ENCODE data around the gene B9D1.

The B9D1 gene

DNA sequence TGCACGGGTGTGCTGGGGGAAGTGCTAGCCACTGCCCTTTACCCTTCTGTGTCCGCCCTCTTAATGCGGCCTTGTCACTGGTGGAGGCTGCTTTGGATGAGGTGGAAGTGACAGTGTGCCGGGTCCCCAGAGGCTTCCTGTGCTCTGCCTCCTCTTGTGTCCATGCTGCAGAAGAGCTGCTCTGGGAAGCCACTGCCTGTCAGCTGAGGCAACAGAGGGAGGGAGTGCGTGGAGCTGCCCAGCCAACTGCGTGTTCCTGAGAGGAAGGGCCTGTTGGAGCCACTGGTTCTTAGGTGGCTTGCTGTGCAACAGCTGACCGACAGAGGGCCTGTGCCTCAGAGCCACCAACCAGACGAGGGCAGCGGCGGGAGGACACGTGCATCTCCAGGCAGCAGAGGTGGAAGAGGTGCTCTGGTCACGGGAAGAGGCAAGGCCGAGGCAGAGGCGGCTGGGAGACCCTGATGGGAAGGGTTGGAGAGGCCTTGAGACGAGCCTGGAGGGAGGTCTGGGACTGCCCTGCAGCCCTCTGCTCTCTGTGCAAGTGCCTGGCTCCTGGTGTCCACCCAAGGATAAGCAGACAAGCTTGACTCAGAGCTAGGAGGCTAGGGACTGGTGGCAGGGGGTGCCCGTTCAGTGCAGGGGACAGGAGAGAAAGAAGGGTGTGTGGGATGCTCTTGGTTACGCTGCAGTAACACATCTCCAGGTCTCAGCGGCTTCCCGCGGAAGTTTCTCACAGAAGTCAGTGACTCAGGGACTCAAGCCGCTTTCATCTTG lies 25.4 kb downstream of the B9D1 start:
- DNase-seq, result no peak

DNA sequence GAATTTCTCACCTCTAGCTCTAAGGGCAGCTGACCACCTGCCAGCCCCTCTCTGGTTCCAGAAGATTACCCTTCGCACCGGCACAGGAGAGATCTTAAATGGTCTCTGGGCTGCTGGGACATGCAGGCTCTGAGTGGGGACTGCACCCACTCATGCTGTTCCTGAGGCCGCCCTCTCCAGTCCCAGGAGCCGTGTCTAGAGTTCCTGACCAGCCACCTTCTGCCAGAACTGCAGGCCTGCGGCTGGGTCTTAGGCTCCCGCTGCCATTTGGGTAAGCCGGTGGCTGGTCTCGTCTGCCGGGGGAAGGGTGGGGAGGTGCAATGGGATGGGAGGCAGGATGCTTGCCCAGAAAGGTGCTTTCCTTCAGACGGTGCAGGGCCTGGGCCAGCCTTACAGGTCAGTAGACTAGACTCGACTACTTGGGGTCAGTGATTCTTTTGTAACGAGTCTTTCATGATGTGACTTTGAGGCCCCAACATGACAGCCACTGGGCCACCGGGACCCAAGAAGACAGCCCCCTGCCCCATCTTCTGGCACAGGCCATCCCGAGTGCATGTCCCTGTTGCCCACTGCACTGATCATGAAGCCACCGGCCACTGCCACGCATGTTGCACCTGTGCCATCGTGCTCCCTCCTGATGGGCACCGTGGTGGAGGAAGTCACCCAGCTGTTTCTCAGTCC lies 26.4 kb downstream of the B9D1 start:
- no peak for DNase-seq

DNA sequence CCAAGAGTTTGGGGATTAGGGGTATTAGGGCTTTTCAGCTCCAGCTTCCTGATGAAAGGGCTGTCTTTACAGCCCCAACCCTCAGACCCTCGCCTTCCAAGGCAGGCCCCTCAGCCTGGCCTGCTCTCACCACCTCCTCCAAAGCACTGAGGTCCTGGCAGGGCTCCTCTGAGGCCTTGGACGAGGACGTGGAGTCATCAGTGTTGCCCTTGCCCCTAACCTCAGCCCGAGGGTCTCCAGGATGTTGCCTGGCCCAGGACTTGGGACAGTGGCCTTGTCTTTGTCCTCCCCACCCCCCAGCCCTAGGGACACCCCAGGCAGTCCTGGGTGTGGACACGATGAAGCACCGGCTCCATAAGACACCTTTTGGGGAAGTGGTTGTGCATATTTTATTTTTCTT lies 28.2 kb downstream of the B9D1 start:
- DNase-seq, result no peak

GRCh38 chr17:19333736-19334290 lies 28.7 kb downstream of the B9D1 start:
- DNase-seq, result no peak

- no peak for DNase-seq
Observed at GRCh38 chr17:19333132-19333440, 29.4 kb downstream of the B9D1 start.

GRCh38 chr17:19332371-19333131 lies 30.0 kb downstream of the B9D1 start:
- DNase-seq, result no peak

DNA sequence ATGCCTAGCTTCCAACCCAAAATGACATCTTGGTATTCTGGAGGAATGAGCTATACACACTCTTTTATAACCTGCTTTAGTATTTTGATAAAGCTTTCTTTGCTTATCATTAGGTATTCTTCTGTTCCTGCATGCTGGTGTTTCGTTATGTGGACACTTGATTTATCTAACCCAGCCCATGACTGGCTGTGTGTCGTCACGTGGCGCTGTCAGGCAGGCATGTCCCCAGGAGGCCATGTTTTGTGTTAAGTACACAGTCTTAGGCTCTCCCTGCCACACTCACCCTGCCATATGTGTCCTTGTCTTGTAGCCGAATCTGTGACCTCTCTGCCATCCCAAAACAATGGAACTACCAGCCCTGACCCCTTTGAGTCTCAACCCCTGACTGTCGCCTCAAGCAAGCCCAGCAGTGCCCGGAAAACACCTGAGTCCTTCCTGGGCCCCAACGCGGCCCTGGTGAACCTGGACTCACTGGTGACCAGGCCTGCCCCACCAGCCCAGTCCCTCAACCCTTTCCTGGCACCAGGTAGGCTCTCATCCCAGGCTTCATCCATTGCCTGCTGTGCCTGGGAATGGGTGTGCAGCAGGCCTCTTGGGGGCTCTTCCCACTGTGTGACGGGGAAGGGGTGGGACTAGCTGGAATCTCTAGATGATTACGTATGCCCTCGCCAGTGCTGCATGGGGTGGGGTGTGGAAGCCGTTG lies 30.8 kb downstream of the B9D1 start:
- DNase-seq, result no peak

DNA sequence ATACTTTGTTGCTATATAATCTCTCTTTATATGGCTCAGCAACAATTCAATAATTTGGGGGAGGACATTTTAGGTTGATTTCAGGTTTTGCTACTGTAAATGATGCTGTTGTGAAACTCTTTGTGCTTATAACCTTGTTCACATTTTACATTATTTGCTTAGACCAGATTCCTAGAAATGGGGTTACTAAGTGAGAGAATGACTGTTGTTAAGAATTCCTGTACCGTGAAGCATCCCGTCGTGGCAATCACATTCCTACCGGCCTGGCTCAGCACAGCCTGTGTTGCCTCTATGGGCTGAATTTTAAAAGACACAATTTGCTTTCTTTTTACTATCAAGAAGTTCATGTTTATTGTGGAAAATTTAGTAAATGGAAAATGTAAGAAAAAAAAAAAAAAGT lies 31.4 kb downstream of the B9D1 start:
- no peak for DNase-seq

GRCh38 chr17:19330271-19330670 lies 32.3 kb downstream of the B9D1 start:
- no peak for DNase-seq

DNA sequence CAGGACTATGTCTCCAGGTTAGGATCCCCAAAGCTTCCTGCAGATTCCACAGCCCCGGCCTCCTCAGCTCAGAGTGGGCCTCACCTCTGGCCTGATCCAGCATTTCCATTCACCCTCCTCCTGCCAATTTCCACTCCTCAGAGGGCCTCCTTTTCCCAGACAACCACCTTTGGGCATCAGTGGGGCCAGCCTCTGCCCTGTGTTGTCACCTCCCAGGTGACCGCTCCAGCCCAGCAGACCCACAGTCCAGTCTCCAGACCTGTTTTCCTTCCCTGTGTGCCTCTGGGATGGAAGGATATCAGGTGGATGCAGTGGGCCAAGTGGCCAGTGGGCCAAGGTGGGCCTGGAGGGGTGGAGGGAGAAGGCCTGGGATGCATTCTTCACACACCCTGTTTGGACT lies 32.7 kb downstream of the B9D1 start:
- DNase-seq, result no peak

GRCh38 chr17:19329136-19329535 lies 33.4 kb downstream of the B9D1 start:
- no peak for DNase-seq

DNA sequence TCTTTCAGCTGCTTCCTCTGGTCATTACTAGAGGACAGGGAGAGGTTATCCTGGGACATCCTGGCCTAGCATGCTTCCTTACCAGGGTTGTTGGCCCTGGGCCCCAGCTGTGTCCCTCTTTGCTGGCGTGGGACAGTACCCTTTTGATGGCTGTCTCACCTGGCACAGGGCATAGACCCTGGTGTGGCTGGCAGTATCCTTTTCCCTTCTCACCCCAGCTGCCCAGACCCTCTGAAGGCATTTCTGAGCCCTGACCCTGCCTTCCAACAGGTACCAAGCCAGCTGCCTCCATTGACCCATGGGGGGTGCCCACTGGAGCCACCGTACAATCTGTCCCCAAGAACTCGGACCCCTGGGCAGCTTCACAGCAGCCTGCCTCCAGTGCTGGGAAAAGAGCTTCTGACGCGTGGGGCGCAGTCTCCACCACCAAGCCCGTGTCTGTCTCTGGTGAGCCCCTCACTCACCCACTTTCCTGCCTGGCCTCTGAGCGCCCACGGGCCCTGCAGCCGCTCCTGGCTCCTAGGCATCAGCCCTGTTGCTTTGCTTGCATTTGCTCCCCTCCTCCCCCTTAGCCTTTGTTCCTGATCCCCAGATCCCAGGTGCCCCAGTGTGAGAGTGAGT lies 34.0 kb downstream of the B9D1 start:
- no peak for DNase-seq

- no peak for DNase-seq
Observed at GRCh38 chr17:19327031-19327783, 35.3 kb downstream of the B9D1 start.

GRCh38 chr17:19325542-19325941 lies 37.0 kb downstream of the B9D1 start:
- DNase-seq, result no peak

DNA sequence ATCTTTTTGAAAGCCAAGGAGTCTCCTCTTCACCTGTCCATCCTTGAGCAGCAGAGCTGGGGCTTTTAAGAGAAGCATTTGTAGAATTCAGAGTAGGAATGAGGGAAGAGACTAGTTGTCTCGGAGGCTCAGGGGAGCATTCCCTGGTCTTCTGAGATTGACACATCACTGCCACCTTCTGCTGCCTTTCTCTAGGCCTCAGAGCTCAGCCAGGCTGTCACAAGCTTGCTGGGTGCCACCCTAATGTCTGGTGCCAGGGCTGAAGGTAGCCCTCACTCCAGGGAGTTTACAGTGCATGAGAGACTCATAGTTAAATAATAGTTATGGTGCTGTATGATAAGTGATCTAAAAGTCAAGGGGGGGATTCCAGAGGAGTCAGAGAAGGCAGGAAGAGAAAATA lies 39.7 kb downstream of the B9D1 start:
- no peak for DNase-seq

GRCh38 chr17:19322129-19322505 lies 40.4 kb downstream of the B9D1 start:
- no peak for DNase-seq

- DNase-seq, result no peak
Observed at GRCh38 chr17:19321481-19322128, 40.9 kb downstream of the B9D1 start.

DNA sequence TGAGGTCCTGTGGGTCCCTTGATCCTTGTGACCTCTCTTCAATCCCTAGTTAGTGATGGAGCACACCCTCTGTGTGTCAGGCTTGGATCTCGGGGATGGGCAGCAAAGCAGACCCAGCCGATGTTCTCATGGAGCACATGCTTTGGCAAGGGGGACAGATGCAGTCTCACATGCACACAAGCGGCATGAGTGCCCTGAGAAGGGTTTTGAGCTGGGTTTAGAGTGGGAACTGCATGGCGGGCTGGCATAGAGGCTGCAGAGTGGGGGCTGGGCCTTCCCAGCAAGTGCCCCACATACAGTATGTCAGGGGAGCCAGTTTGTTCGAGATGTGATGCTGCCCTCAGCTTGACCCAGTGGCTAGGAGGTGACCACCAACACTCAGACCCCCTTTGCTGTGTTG lies 41.6 kb downstream of the B9D1 start:
- DNase-seq, result no peak

- DNase-seq, result no peak
Observed at GRCh38 chr17:19319771-19320505, 42.6 kb downstream of the B9D1 start.

DNA sequence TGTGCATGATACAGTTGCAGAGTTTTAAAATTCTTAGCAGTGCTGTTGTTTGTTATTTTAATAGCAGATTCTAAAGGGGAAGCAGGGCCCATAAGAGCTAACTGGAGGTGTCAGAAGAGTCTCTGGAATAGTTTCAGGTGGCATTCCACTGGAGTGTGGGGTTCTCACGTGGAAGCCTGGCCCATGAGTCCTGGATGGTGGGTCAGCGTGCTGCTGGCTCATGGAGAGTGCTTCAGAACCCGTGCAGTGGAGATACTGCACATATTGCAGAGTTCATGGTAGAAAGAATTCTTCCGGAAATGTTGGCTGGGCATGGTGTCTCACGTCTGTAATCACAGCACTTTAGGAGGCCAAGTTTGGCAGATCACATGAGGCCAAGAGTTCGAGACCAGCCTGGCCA lies 43.9 kb downstream of the B9D1 start:
- no peak for DNase-seq
